ENCODE results near the gene PRR20B. TPM values are rescaled to one million over a fixed set of nuclear protein-coding genes. Genes with fewer than 3 reads are reported as not detected.

Gene PRR20B
- total RNA-seq, 2 donors from 2014 or later, result not detected

Other genes with a start within 250 kb of the PRR20B start
- gene PRR20A, start 6.6 kb upstream of the PRR20B start, total RNA-seq, result not detected
- gene PRR20C, start 6.6 kb downstream of the PRR20B start, total RNA-seq, result not detected
- gene PRR20D, start 13.1 kb downstream of the PRR20B start, total RNA-seq, result not detected
- gene PRR20E, start 19.7 kb downstream of the PRR20B start, total RNA-seq, result not detected

All from natural killer cell treated with Interleukin-12 subunit alpha and Interleukin-12 subunit beta and Interleukin-15 and Interleukin-18, amount 100 ng/mL, for 72 hours (primary cell).